WTC11 (cell line): ENCODE results near the gene TSEN54. TPM values are rescaled to one million over a fixed set of nuclear protein-coding genes. Genes with fewer than 3 reads are reported as not detected.

Experiments
- ATAC-seq: fragments of 200-7000 bp; cut with Tn5 transposase; 2 replicates; pipeline ENCODE4 v1.10.0; 2021; ENCODE audit warnings: mild to moderate bottlenecking, moderate library complexity
- Bru-seq: library from RNA; stranded (reverse); fragments of 400-500 nt; gene quantifications from one replicate; lab custom pipeline; 2021; lab: Mats Ljungman, UMichigan
- CTCF ChIA-PET: fragments of 300-600 bp; sonication (Branson Sonifier 250); formaldehyde crosslinking; loops from one replicate; lab custom pipeline; 2021; ENCODE audit warnings: antibody characterized with exemption; lab: Charles Lee
- POLR2A ChIA-PET: fragments of 350-600 bp; sonication (Branson Sonifier 250); formaldehyde crosslinking; loops from one replicate; lab custom pipeline; 2021; ENCODE audit warnings: antibody characterized with exemption; lab: Charles Lee
- DNase-seq: peaks from one replicate; pipeline ENCODE4 v3.0.0; 2021; ENCODE audit warnings: low spot score
- H3K27ac Mint-ChIP-seq: 2 replicates; pipeline ENCODE4 v1.8.0; 2021; ENCODE audit warnings: mixed read lengths
- H3K27me3 Mint-ChIP-seq: 2 replicates; pipeline ENCODE4 v1.8.0; 2021; ENCODE audit warnings: low read depth, mild to moderate bottlenecking, moderate library complexity, mixed read lengths
- H3K36me3 Mint-ChIP-seq: 2 replicates; pipeline ENCODE4 v1.8.0; 2021; ENCODE audit warnings: mixed read lengths
- H3K4me1 Mint-ChIP-seq: 2 replicates; pipeline ENCODE4 v1.8.0; 2022; ENCODE audit warnings: mixed read lengths
- H3K4me3 Mint-ChIP-seq: 2 replicates; pipeline ENCODE4 v1.8.0; 2021; ENCODE audit warnings: mild to moderate bottlenecking, moderate library complexity, mixed read lengths
- H3K9me3 Mint-ChIP-seq: 2 replicates; pipeline ENCODE4 v1.8.0; 2021; ENCODE audit warnings: mixed read lengths
- ATF1 ChIP-seq: sonication (generic); formaldehyde crosslinking; IDR thresholded peaks from 2 replicates; pipeline ENCODE4 v1.8.1; 2023; ENCODE audit warnings: mild to moderate bottlenecking, moderate library complexity, missing genetic modification reagents
- EMX1 ChIP-seq: fragments of 250-450 bp; sonication (Bioruptor Pico); IDR thresholded peaks from 2 replicates; pipeline ENCODE4 v1.8.0; 2021; ENCODE audit warnings: mild to moderate bottlenecking
- FOXJ3 ChIP-seq: sonication (generic); formaldehyde crosslinking; IDR thresholded peaks from 2 replicates; pipeline ENCODE4 v1.9.0; 2021; ENCODE audit warnings: missing genetic modification reagents, mild to moderate bottlenecking, borderline replicate concordance
- FOXP1 ChIP-seq: sonication (generic); formaldehyde crosslinking; IDR thresholded peaks from 2 replicates; pipeline ENCODE4 v1.8.0; 2022; ENCODE audit warnings: missing genetic modification reagents, mild to moderate bottlenecking, moderate library complexity, borderline replicate concordance
- GRHL2 ChIP-seq: fragments of 250-450 bp; sonication (Bioruptor Pico); IDR thresholded peaks from 2 replicates; pipeline ENCODE4 v1.8.0; 2022; ENCODE audit warnings: mild to moderate bottlenecking, moderate library complexity; ENCODE audit not compliant: insufficient replicate concordance, severe bottlenecking
- GTF2I ChIP-seq: fragments of 250-450 bp; sonication (Bioruptor Pico); conservative IDR thresholded peaks from 2 replicates; pipeline ENCODE4 v1.4.0; 2021; ENCODE audit warnings: mild to moderate bottlenecking
- JUN ChIP-seq: sonication (generic); formaldehyde crosslinking; IDR thresholded peaks from 2 replicates; pipeline ENCODE4 v1.8.0; 2023; ENCODE audit warnings: mild to moderate bottlenecking, missing genetic modification reagents
- NFE2L1 ChIP-seq: sonication (generic); formaldehyde crosslinking; IDR thresholded peaks from 2 replicates; pipeline ENCODE4 v1.8.1; 2023; ENCODE audit warnings: missing genetic modification reagents
- NR3C1 ChIP-seq: sonication (generic); formaldehyde crosslinking; conservative IDR thresholded peaks from 2 replicates; pipeline ENCODE4 v1.8.1; 2023; ENCODE audit warnings: low read depth, mild to moderate bottlenecking, missing genetic modification reagents
- PRRX2 ChIP-seq: fragments of 250-450 bp; sonication (Bioruptor Pico); IDR thresholded peaks from 2 replicates; pipeline ENCODE4 v1.8.0; 2021; ENCODE audit warnings: mild to moderate bottlenecking
- SMAD3 ChIP-seq: sonication (generic); formaldehyde crosslinking; IDR thresholded peaks from 2 replicates; pipeline ENCODE4 v1.8.0; 2022; ENCODE audit warnings: missing genetic modification reagents, mild to moderate bottlenecking, borderline replicate concordance
- SMAD4 ChIP-seq: sonication (generic); formaldehyde crosslinking; IDR thresholded peaks from 2 replicates; pipeline ENCODE4 v1.8.0; 2022; ENCODE audit warnings: mild to moderate bottlenecking, missing genetic modification reagents
- SP1 ChIP-seq: sonication (generic); formaldehyde crosslinking; conservative IDR thresholded peaks from 2 replicates; pipeline ENCODE4 v1.8.1; 2022; ENCODE audit warnings: missing genetic modification reagents
- ZNF416 ChIP-seq: fragments of 250-450 bp; sonication (Bioruptor Pico); IDR thresholded peaks from 2 replicates; pipeline ENCODE4 v1.9.0; 2021; ENCODE audit warnings: mild to moderate bottlenecking, inconsistent platforms
- ZNF671 ChIP-seq: fragments of 250-450 bp; sonication (Bioruptor Pico); IDR thresholded peaks from 2 replicates; pipeline ENCODE4 v1.8.0; 2021; ENCODE audit warnings: mild to moderate bottlenecking
- long read RNA-seq, 3 experiments: library from RNA in 1 of 3; library from capped mRNA in 1 of 3; library from polyadenylated mRNA in 1 of 3; unstranded in 2 of 3; stranded (forward) in 1 of 3; transcript quantifications; one replicate each; pipeline ENCODE4 v2.0.0, GENCODE V29; 2021
- total RNA-seq: library from RNA; stranded (reverse); gene quantifications from 3 replicates; pipeline ENCODE4 v1.2.3, GENCODE V29; 2021
- TF ChIP-seq, protein P1 (sequence below): sonication (generic); formaldehyde crosslinking; IDR thresholded peaks from 2 replicates; pipeline ENCODE4 v1.8.0; 2022; ENCODE audit warnings: mild to moderate bottlenecking, missing genetic modification reagents
- TF ChIP-seq, protein P2 (sequence below): fragments of 250-450 bp; sonication (Bioruptor Pico); IDR thresholded peaks from 2 replicates; pipeline ENCODE4 v1.9.0; 2021; ENCODE audit warnings: mild to moderate bottlenecking
- TF ChIP-seq, protein P3 (sequence below): sonication (generic); formaldehyde crosslinking; IDR thresholded peaks from 2 replicates; pipeline ENCODE4 v1.8.1; 2023; ENCODE audit warnings: mild to moderate bottlenecking, missing genetic modification reagents, moderate library complexity
- TF ChIP-seq, protein P4 (sequence below): sonication (generic); formaldehyde crosslinking; IDR thresholded peaks from 2 replicates; pipeline ENCODE4 v1.8.1; 2023; ENCODE audit warnings: mild to moderate bottlenecking, missing genetic modification reagents
- TF ChIP-seq, protein P5 (sequence below): sonication (generic); formaldehyde crosslinking; IDR thresholded peaks from 2 replicates; pipeline ENCODE4 v1.8.1; 2023; ENCODE audit warnings: mild to moderate bottlenecking, moderate library complexity, missing genetic modification reagents
- TF ChIP-seq, protein P6 (sequence below): sonication (generic); formaldehyde crosslinking; IDR thresholded peaks from 2 replicates; pipeline ENCODE4 v1.8.0; 2022; ENCODE audit warnings: mild to moderate bottlenecking, missing genetic modification reagents
- TF ChIP-seq, protein P7 (sequence below): sonication (generic); formaldehyde crosslinking; IDR thresholded peaks from 2 replicates; pipeline ENCODE4 v1.8.1; 2022; ENCODE audit warnings: low read depth, mild to moderate bottlenecking, moderate library complexity, missing genetic modification reagents, borderline replicate concordance
- TF ChIP-seq, protein P8 (sequence below): sonication (generic); formaldehyde crosslinking; IDR thresholded peaks from 2 replicates; pipeline ENCODE4 v1.8.0; 2023; ENCODE audit warnings: missing genetic modification reagents, mild to moderate bottlenecking, borderline replicate concordance

The TSEN54 gene
- total RNA-seq (47.8 to 53.4 TPM (median 51.5 TPM) in 3 replicates), Bru-seq, nascent RNA (percentile 68 among the genes with signal in this experiment)
- long read RNA-seq, experiment 1, transcript TSEN54-201 (11 exons, 1,944 nt), result major isoform, 180 of 336 reads
- long read RNA-seq, experiment 1, partial matches to known transcripts, result 31 of 336 reads
- long read RNA-seq, experiment 1, other reads (novel, unspliced or antisense), result 123 of 336 reads
- long read RNA-seq, experiment 2, transcript TSEN54-201 (11 exons, 1,944 nt), result major isoform, 15 of 41 reads
- long read RNA-seq, experiment 2, partial matches to known transcripts, result 9 of 41 reads
- long read RNA-seq, experiment 2, other reads (novel, unspliced or antisense), result 12 of 41 reads
- long read RNA-seq, experiment 3, partial matches to known transcripts, result 3 of 7 reads
- long read RNA-seq, experiment 3, other reads (novel, unspliced or antisense), result 3 of 7 reads

DNA sequence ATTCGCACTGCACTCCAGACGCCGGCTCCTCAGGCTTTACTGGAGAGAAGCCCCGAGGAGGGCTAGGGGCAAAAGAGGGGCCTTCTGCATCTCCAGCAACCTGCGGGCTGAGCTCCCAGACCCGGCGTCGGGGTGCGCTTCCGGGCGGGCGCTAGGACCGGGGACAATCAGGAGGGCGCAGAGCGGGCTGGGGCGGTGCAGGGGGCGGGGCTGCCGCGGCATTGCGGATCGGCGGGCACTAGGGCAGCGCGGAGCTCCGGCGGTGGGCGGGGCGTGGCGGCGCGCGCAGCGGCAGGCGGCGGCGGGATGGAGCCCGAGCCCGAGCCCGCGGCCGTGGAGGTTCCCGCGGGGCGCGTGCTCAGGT lies at the start of gene TSEN54:
TSS of gene TSEN54 (plus strand) at position 274 of the 364 bp plus-strand sequence. CDS start at position 307, 33 bp downstream.
- ATAC-seq, result peak; percentile 70
- H3K27ac Mint-ChIP-seq, result no peak within 1 kb of the TSS
- POLR2A ChIA-PET, result interaction anchor here (0.5 to 1.4 kb wide), 8 partner anchors 9 to 264 kb away, joined by 3 to 6 read pairs (median 4); partner anchors contain the start of gene LLGL2
- TF ChIP-seq GTF2I (CRISPR knock-in tag) (no peak), ATF1 (no peak), NR3C1 (CRISPR knock-in tag) (no peak; the same call in 1 of the 2 replicates), GRHL2 (CRISPR knock-in tag) (no peak), ZNF416 (CRISPR knock-in tag) (no peak), SMAD4 (no peak), FOXP1 (CRISPR knock-in tag) (no peak), FOXJ3 (CRISPR knock-in tag) (no peak), PRRX2 (CRISPR knock-in tag) (no peak), NFE2L1 (CRISPR knock-in tag) (no peak), EMX1 (CRISPR knock-in tag) (no peak), SMAD3 (no peak), JUN (CRISPR knock-in tag) (no peak), SP1 (CRISPR knock-in tag) (peak; percentile 99), ZNF671 (CRISPR knock-in tag) (no peak)
- TF ChIP-seq, protein P1, sequence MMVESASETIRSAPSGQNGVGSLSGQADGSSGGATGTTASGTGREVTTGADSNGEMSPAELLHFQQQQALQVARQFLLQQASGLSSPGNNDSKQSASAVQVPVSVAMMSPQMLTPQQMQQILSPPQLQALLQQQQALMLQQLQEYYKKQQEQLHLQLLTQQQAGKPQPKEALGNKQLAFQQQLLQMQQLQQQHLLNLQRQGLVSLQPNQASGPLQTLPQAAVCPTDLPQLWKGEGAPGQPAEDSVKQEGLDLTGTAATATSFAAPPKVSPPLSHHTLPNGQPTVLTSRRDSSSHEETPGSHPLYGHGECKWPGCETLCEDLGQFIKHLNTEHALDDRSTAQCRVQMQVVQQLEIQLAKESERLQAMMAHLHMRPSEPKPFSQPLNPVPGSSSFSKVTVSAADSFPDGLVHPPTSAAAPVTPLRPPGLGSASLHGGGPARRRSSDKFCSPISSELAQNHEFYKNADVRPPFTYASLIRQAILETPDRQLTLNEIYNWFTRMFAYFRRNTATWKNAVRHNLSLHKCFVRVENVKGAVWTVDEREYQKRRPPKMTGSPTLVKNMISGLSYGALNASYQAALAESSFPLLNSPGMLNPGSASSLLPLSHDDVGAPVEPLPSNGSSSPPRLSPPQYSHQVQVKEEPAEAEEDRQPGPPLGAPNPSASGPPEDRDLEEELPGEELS, result peak; percentile 24; the same call in 1 of the 2 replicates
- TF ChIP-seq, protein P2, sequence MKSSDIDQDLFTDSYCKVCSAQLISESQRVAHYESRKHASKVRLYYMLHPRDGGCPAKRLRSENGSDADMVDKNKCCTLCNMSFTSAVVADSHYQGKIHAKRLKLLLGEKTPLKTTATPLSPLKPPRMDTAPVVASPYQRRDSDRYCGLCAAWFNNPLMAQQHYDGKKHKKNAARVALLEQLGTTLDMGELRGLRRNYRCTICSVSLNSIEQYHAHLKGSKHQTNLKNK, result no peak
- TF ChIP-seq, protein P3, sequence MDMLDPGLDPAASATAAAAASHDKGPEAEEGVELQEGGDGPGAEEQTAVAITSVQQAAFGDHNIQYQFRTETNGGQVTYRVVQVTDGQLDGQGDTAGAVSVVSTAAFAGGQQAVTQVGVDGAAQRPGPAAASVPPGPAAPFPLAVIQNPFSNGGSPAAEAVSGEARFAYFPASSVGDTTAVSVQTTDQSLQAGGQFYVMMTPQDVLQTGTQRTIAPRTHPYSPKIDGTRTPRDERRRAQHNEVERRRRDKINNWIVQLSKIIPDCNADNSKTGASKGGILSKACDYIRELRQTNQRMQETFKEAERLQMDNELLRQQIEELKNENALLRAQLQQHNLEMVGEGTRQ (CRISPR knock-in tag), result peak; percentile 4; the same call in 1 of the 2 replicates
- TF ChIP-seq, protein P4, sequence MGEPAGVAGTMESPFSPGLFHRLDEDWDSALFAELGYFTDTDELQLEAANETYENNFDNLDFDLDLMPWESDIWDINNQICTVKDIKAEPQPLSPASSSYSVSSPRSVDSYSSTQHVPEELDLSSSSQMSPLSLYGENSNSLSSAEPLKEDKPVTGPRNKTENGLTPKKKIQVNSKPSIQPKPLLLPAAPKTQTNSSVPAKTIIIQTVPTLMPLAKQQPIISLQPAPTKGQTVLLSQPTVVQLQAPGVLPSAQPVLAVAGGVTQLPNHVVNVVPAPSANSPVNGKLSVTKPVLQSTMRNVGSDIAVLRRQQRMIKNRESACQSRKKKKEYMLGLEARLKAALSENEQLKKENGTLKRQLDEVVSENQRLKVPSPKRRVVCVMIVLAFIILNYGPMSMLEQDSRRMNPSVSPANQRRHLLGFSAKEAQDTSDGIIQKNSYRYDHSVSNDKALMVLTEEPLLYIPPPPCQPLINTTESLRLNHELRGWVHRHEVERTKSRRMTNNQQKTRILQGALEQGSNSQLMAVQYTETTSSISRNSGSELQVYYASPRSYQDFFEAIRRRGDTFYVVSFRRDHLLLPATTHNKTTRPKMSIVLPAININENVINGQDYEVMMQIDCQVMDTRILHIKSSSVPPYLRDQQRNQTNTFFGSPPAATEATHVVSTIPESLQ (CRISPR knock-in tag), result no peak
- TF ChIP-seq, protein P5, sequence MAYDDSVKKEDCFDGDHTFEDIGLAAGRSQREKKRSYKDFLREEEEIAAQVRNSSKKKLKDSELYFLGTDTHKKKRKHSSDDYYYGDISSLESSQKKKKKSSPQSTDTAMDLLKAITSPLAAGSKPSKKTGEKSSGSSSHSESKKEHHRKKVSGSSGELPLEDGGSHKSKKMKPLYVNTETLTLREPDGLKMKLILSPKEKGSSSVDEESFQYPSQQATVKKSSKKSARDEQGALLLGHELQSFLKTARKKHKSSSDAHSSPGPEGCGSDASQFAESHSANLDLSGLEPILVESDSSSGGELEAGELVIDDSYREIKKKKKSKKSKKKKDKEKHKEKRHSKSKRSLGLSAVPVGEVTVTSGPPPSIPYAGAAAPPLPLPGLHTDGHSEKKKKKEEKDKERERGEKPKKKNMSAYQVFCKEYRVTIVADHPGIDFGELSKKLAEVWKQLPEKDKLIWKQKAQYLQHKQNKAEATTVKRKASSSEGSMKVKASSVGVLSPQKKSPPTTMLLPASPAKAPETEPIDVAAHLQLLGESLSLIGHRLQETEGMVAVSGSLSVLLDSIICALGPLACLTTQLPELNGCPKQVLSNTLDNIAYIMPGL (CRISPR knock-in tag), result no peak; the same call in 1 of the 2 replicates
- TF ChIP-seq, protein P6, sequence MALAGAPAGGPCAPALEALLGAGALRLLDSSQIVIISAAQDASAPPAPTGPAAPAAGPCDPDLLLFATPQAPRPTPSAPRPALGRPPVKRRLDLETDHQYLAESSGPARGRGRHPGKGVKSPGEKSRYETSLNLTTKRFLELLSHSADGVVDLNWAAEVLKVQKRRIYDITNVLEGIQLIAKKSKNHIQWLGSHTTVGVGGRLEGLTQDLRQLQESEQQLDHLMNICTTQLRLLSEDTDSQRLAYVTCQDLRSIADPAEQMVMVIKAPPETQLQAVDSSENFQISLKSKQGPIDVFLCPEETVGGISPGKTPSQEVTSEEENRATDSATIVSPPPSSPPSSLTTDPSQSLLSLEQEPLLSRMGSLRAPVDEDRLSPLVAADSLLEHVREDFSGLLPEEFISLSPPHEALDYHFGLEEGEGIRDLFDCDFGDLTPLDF, result no peak
- TF ChIP-seq, protein P7, sequence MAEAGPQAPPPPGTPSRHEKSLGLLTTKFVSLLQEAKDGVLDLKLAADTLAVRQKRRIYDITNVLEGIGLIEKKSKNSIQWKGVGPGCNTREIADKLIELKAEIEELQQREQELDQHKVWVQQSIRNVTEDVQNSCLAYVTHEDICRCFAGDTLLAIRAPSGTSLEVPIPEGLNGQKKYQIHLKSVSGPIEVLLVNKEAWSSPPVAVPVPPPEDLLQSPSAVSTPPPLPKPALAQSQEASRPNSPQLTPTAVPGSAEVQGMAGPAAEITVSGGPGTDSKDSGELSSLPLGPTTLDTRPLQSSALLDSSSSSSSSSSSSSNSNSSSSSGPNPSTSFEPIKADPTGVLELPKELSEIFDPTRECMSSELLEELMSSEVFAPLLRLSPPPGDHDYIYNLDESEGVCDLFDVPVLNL (CRISPR knock-in tag), result no peak
- TF ChIP-seq, protein P8, sequence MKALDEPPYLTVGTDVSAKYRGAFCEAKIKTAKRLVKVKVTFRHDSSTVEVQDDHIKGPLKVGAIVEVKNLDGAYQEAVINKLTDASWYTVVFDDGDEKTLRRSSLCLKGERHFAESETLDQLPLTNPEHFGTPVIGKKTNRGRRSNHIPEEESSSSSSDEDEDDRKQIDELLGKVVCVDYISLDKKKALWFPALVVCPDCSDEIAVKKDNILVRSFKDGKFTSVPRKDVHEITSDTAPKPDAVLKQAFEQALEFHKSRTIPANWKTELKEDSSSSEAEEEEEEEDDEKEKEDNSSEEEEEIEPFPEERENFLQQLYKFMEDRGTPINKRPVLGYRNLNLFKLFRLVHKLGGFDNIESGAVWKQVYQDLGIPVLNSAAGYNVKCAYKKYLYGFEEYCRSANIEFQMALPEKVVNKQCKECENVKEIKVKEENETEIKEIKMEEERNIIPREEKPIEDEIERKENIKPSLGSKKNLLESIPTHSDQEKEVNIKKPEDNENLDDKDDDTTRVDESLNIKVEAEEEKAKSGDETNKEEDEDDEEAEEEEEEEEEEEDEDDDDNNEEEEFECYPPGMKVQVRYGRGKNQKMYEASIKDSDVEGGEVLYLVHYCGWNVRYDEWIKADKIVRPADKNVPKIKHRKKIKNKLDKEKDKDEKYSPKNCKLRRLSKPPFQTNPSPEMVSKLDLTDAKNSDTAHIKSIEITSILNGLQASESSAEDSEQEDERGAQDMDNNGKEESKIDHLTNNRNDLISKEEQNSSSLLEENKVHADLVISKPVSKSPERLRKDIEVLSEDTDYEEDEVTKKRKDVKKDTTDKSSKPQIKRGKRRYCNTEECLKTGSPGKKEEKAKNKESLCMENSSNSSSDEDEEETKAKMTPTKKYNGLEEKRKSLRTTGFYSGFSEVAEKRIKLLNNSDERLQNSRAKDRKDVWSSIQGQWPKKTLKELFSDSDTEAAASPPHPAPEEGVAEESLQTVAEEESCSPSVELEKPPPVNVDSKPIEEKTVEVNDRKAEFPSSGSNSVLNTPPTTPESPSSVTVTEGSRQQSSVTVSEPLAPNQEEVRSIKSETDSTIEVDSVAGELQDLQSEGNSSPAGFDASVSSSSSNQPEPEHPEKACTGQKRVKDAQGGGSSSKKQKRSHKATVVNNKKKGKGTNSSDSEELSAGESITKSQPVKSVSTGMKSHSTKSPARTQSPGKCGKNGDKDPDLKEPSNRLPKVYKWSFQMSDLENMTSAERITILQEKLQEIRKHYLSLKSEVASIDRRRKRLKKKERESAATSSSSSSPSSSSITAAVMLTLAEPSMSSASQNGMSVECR (CRISPR knock-in tag), result no peak

More for the DNA sequence above, at the start of gene TSEN54:
- Mint-ChIP-seq H3K4me3 (peak within 1 kb of the TSS; percentile 80), H3K27me3 (no peaks in the 10 kb centered on the region), H3K36me3 (peaks cover 25% of the 10 kb centered on the region), H3K9me3 (no peaks in the 10 kb centered on the region), H3K4me1 (peaks cover 20% of the 10 kb centered on the region)
- peak; percentile 93 for DNase-seq
- CTCF ChIA-PET, result interaction anchor here (0.6 to 3.7 kb wide), 35 partner anchors 10 to 362 kb away, joined by 3 to 65 read pairs (median 5); partner anchors contain the start of genes GALK1, GGA3, LLGL2 and MIF4GD
